Activated T-cell treated with anti-CD3 and anti-CD28 coated beads, Interleukin-2, amount 50 U/mL, for 1 hour (primary cell): ENCODE data around the gene SENP3.
"Not testable (repeated sequence)": the region's sequence is repeated elsewhere in the genome, so short reads cannot be mapped to it uniquely, and the experiment has no call there.

Experiments
- DNase-seq: peaks from one replicate; pipeline ENCODE4 v3.0.0-alpha.2; 2020

SENP3 gene

DNA sequence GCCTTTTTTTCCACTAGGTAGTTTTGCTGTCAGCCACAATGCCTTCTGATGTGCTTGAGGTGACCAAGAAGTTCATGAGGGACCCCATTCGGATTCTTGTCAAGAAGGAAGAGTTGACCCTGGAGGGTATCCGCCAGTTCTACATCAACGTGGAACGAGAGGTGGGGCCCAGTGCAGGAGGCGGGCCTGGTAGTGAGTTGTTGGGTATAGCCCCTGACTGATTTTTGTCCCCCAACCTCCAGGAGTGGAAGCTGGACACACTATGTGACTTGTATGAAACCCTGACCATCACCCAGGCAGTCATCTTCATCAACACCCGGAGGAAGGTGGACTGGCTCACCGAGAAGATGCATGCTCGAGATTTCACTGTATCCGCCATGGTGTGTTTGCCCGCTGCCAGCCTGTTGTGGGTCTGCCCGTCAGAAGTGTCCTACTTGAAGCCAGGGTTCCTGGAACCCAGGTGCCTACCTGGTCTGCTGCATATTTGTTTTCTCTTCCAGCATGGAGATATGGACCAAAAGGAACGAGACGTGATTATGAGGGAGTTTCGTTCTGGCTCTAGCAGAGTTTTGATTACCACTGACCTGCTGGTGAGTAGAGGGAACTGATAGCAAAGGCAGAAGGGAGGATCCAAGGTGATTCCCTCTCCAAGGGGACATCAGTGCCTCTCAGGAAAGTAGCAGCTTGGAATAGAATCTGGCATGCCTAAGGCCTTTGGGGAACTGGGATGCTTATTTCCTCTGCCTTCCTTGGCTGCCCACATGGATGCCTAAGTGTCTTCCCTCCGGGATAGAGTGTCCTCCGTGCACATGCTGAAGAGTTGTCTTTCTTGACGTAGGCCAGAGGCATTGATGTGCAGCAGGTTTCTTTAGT lies 15.8 kb downstream of the SENP3 start:
- no peak for DNase-seq

DNA sequence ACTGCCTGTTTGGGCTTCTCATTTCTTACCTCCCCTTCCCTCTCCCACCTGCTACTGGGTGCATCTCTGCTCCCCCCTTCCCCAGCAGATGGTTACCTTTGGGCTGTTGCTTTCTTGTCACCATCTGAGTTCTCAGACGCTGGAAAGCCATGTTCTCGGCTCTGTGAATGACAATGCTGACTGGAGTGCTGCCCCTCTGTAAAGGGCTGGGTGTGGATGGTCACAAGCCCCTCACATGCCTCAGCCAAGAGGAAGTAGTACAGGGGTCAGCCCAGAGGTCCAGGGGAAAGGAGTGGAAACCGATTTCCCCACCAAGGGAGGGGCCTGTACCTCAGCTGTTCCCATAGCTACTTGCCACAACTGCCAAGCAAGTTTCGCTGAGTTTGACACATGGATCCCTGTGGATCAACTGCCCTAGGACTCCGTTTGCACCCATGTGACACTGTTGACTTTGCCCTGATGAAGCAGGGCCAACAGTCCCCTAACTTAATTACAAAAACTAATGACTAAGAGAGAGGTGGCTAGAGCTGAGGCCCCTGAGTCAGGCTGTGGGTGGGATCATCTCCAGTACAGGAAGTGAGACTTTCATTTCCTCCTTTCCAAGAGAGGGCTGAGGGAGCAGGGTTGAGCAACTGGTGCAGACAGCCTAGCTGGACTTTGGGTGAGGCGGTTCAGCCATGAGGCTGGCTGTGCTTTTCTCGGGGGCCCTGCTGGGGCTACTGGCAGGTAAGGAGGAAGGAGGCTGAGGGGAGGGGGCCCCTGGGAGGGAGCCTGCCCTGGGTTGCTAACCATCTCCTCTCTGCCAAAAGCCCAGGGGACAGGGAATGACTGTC lies 17.5 kb downstream of the SENP3 start, which contains the start of gene CD68:
Gene CD68 (plus strand): TSS at position 638 of the 833 bp plus-strand sequence. CDS start 40 bp downstream, at position 678.
- DNase-seq = peak; percentile 46

DNA sequence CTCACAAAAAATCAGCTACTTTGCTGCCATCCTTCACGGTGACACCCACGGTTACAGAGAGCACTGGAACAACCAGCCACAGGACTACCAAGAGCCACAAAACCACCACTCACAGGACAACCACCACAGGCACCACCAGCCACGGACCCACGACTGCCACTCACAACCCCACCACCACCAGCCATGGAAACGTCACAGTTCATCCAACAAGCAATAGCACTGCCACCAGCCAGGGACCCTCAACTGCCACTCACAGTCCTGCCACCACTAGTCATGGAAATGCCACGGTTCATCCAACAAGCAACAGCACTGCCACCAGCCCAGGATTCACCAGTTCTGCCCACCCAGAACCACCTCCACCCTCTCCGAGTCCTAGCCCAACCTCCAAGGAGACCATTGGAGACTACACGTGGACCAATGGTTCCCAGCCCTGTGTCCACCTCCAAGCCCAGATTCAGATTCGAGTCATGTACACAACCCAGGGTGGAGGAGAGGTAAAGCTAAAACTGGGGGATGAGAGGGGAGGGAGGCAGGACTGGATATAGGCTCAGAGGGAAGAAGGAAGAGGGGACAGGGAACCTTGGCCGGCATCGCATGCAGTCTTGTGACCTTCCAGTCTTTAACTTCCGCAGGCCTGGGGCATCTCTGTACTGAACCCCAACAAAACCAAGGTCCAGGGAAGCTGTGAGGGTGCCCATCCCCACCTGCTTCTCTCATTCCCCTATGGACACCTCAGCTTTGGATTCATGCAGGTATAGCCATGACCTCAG lies 18.3 kb downstream of the SENP3 start:
- DNase-seq = no peak

DNA sequence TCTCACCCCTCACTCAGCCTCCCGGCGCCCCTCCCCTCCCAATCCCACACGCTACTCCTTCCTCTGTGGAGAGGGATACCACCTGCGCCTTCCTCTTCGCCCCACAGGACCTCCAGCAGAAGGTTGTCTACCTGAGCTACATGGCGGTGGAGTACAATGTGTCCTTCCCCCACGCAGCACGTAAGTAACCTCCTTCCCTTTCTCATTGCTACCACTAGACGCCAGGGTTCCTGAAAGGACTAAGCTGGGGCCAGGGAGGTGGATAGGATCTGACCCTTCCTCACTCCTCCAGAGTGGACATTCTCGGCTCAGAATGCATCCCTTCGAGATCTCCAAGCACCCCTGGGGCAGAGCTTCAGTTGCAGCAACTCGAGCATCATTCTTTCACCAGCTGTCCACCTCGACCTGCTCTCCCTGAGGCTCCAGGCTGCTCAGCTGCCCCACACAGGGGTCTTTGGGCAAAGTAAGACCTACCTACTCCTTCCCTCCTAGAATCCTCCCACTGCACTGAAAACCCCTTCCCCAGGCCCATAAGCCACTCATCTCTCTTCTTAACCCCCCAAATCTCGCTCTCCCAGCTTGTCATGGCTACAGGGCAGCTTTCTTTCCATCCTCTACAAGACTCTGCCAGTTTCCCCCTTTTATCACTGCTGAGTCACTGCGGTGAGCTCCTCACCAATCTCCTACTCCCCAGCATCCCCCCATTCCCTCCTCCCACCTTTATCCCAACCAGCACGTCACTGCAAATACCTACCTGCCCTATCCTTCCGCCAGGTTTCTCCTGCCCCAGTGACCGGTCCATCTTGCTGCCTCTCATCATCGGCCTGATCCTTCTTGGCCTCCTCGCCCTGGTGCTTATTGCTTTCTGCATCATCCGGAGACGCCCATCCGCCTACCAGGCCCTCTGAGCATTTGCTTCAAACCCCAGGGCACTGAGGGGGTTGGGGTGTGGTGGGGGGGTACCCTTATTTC lies 19.2 kb downstream of the SENP3 start:
- DNase-seq = no peak

DNA sequence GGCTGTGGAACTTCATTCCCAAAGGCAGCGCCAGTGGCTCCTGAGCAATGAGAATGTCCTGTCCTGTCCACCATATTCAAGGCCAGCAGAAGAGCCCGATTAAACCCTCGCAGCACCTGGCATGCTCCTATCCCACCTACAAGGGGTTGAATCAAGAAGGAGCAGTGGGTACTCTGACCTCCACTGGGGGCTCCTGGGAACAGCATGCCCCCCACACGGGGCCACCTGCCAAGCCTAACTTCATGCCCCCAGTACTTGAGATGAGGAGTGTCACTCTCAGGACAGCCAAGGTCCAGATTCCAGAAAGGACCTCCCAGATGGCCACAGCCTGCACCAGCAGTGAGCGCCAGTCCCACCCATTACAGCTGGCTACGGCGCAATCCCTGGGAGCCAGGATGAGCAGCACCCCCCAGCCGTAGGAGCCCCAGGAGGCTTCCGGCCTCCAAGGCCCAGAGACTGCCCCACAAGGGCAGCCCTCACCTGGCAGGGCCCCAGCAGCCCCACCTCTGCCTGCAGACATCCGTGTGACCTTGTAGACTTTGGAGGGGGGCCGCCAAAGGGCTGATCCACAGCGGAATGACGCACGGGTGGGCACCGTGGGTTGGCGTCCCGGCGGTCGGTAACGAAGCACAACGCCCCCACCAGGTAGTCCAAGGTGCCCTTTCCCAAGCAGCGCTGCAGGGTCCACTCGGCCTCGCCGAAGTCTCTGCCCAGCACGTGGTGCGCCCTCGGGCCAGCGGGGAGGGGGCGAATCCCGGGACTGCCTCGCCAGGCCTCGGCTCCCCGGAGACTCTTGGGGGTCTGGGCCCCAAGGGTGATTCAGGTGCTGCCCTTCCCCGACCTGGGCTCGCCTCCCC lies 20.9 kb downstream of the SENP3 start:
- DNase-seq = no peak

DNA sequence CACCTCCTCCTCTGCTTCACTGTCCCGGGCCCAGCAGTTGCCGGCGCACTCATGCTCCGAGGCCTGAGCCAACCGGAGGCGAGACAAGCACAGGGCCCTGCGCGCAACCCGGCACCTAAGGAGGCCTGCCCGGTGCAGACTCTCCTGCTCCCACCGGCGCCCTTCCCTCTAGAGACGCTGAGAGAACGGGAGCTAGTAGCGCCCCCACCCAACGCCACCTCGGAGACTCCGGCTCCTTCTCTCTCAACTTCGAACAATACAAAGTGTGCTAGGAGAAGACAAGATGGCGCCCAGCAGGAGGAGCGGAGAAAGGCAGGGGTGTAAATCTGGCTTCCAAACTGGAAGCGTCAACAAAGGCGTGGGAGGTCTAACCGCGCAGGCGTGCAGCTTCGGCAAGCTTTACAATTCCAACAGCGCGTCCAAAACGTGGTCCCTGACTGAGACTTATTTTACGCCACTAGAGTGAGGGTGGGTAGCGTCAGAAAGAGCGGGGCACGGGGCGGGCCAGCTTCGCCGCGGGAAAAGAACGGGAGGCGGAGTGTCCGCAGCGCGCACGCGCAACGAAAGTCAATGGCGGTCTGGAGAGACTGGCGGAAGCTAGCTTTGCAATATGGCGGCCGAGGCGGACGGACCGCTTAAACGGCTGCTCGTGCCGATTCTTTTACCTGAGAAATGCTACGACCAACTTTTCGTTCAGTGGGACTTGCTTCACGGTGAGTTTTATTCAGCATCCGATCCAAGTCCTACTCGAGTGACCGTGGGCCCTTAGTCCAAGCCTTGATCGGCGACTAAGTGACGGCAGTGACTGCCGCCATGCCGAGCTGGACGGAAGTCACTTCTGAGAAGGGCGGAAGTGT lies 21.8 kb downstream of the SENP3 start, which contains the start of gene MPDU1:
Gene MPDU1 (plus strand): TSS at position 600 of the 857 bp plus-strand sequence. CDS start 11 bp downstream, at position 611.
- DNase-seq = peak; percentile 93

DNA sequence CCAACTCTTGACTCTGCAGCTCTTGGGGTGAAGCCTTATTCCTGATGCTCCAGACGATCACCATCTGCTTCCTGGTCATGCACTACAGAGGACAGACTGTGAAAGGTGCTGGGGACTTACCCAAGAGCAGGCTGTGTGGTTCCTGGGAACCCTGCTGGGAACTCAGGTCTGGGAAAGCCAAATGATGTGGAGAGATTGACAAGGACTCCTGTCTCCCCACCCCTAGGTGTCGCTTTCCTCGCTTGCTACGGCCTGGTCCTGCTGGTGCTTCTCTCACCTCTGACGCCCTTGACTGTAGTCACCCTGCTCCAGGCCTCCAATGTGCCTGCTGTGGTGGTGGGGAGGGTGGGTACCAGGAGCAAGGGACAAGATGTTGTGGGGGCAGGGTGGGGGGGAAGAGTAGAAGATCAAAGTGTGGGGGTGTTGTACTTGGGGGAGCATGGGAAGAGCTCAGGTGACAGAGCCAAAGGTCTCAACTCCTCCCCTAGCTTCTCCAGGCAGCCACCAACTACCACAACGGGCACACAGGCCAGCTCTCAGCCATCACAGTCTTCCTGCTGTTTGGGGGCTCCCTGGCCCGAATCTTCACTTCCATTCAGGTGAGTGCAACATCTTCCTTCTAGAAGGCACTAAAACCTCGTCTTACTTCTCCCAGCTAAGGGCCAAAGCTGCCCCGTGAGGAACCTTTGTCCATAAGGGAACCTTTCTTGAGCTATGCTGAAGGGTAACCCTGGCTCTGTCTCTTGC lies 25.1 kb downstream of the SENP3 start:
- DNase-seq = no peak

DNA sequence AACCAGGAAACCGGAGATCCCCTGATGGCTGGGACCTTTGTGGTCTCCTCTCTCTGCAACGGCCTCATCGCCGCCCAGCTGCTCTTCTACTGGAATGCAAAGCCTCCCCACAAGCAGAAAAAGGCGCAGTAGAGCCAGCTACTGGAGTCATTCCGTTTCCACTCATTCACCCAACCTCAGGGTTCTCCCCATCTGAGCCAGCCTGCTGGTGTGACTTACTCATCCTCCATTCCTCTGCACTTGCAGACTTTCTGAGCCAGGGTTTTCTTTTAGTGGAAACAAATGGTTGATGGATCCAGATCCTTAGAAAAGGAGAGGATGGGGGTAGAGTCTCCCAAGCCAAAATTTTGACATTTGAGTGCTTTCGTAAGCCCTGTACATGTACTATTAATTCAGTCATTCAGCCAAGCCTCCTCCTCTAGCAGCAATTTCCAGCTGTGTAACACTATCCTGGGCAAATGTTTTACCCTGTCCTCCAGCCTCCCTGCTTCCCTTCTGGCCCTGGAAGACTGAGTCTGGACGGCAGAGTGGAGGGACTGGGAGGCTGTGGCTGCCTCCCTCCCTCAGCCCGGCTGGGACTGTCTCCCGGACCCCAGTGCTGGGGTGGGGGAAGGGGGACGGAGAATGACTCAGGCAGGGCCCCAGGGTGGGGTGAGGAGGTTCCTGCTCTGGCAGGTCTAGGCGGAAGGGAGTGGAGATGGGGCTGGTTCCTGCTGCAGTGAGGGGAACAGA lies 25.9 kb downstream of the SENP3 start:
- no peak for DNase-seq

DNA sequence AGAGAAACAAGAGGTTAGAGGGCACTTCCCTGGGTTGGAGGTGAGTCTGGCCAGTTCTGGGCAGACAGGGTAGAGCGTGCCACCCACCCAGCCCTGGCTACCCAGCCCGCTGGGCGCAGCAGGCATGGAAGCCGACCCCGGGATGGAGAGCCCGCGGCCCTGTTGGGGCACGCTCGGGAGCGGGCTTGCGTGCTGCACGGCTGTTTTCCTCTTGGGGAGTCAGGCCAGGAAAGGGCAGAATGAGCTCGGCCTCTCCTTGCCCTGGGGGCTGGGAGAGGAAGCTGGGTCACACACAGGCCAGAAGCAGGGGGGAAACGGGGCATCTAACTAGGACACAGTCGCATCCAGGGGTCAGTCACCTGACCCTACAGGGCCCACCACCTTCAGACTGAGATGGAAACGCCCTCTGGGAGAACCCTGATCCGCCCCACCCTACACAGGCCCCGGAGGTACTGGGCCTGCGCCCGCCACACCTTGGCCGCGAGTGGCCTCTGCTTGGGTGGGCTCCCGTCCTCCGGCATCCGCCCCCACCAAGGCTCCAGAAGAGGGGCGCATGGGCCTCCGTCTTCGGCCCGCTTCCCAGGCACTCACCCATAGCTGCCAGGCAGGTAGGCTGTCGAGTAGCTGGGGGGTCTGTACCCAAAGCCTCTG lies 27.0 kb downstream of the SENP3 start:
- no peak for DNase-seq

DNA sequence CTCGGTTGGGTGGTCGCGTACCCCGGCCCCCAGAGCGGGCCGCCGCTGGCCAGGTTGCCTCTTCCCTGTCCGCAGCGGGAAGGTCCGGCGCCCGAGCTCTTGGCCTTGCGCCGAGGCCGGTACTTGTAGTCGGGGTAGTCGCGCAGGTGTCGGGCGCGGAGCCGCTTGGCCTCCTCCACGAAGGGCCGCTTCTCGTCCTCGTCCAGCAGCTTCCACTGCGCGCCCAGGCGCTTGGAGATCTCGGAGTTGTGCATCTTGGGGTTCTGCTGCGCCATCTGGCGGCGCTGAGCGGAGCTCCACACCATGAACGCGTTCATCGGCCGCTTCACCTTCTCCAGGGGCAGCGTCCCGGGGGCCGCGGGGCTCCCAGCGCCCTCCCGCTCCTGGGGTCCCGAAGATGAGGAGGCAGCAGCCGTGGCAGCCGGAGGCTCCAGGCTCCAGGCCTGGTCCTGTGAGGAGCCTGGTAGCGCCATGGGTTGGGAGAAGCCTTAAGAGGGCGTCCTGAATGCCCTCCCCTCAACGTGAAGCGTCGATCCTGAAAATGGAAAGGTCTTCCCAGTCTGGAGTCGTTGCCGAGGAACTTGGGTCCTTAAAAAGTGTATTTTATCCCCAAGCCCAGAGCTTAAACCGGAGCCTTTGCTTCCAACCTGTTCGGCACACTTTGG lies 27.6 kb downstream of the SENP3 start:
- peak; percentile 78 for DNase-seq

DNA sequence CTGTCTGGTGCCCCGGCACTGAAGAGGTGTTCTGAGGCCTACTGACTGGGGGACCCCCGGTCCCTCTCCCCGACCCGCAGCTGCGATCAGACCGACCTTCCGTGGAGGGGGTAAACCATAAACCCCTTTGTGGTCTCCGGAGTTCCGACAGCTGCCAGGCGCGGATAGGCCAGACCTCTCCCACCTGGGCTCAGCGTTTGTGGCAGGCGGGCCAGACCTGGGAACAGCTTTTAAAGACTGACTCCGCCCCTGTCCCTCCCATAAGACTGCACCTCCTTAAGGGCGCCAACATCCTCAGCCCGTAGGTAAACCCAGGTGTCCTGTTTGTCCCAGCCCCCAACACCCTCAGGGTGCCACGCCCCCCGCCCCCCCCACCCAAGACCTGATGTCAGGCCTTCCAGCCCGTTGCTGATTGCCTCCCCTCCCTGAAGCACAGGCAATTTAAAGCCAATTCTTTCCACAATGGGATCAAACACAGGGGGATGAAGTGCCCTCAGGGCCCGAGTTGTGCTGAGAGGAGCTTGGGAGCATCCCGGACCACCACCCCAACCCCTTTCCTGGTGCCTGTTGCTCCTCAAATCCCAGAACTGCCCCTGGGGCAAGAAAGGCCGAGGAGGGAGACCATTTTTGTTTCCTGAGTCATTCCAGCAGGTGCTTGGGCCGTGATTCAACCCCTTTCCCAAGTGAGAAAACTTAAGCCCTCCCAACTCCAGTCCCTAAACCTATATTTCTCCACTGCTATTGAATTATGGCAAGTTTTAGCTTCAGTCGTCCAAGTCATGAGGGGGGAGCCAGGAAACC lies 28.4 kb downstream of the SENP3 start, which contains the start of gene SOX15:
Gene SOX15 (minus strand): TSS at position 204 of the 801 bp plus-strand sequence. CDS start 418 bp downstream, outside the sequence.
- no peak for DNase-seq

DNA sequence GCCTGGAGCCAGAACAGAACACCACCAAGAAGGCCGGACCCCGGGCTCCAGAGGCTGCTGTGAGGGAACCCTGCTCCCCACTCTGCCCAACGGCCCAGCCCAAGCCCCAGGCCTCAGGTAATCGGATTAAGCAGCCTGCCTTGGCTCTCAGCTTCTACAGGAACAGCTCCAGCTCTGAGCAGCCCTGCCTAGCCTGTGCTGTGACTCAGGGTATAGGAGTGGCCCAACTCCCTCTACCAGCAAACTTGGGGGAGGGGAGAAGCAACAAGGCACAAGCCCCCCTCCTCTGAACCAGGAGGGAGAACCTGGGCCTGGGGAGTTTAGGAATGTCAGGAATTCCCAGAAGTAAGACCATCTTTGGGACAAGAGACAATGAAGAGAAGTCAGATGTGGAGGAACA lies 29.0 kb downstream of the SENP3 start:
- DNase-seq = no peak

DNA sequence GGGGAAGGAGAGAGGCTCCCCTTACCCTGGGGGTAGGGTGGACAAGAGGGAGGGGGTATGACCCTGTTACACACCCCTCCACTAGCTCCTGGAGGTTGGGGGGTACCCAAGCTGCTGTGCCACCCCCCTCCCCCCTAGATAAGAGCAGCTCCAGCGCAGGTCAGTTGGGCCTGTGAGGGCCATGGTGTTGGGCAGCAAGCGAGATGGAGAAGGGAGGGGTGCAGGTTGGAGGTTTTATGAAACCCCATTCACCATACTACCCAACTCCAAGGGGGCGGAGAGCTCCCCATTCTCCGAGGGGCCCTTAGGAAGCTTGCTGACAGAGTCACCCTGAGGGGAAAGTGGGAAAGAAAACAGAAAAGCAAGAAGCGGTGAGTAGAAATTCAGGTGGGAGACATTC lies 29.9 kb downstream of the SENP3 start:
- DNase-seq = no peak

DNA sequence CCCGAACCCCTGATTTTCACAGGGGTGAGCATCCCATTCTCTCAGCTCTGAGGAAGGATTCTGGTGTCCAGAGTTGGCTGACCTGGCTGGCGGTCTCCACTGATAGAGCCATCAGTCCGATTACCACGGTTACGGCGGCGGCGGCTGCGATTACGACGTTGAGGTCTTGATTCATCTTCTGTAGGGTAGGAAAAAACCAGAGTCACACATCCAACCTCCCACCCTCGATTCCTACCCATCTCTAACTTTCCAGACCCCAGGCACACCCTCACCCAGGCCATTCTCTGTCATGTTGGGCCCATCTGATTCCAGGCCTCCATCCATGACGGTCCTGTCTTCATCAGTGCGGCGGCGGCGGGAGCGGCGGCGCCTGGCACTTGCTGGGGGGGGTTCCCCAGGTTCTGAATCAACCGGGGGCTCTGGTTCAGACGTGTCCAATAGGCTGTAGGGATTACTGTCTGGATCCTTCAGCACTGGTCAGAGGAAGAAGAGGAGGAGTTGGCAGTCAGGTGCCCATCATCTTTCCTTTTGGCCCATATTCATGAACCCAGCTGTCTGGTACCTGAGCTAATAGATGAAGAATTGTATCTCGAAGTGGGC lies 30.8 kb downstream of the SENP3 start:
- DNase-seq = no peak

DNA sequence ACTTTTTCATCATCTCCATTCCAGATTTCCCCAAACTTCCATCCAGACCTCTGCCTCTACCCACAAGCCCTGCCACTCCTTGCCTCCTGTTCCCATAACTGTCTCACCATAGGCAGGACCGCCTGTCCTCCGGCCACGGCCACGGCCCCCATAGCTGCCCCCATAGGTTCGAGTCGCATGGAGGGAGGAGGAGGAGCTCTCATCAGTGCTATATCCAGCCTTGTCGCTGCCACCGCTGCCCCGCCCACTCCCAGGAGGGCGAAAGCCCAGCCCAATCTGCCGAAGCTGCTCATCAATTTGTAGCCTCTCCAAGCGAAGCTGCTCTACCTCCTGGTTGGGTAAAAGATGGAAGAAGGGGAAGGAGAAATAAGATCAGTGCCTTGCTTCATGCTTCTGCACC lies 31.6 kb downstream of the SENP3 start:
- DNase-seq = no peak

DNA sequence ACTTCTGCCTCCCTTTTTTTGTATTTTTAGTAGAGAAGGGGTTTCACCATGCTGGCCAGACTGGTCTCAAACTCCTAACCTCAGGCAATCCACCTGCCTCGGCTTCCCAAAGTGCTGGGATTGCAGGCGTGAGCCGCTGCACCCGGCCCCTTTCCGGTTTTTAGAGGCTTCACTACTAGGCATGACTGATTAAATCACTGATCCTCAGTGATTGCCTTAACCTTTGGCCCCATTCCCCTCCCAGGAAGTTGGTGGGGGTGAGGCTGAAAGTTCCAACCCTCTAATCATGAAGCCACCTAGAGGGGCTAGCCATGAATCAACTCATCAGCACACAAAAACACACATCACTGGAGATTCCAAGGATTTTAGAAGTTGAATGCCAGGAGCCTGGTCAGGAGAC lies 35.8 kb downstream of the SENP3 start:
- not testable (repeated sequence) for DNase-seq
